Activated CD4-positive, CD25-positive, alpha-beta regulatory T cell treated with anti-CD3 and anti-CD28 coated beads, Interleukin-2, amount 50 U/mL, for 24 hours (primary cell): ENCODE measurements around the gene FXYD6.
"Not testable (repeated sequence)": the region's sequence is repeated elsewhere in the genome, so short reads cannot be mapped to it uniquely, and the experiment has no call there.

ENCODE experiments used
- ATAC-seq, 2 donors: fragments of 150-1000 bp; cut with Tn5 transposase; one replicate each; pipeline ENCODE4 v1.10.0; 2021; ENCODE audit warnings: mild to moderate bottlenecking in 1 of 2, moderate library complexity in 1 of 2

FXYD6 gene

GRCh38 chr11:117868815-117869561 lies 7.5 kb downstream of the FXYD6 start:
- no peak for ATAC-seq

- no peak for ATAC-seq
Observed at GRCh38 chr11:117868088-117868487, 8.4 kb downstream of the FXYD6 start.

GRCh38 chr11:117866526-117866925 lies 9.9 kb downstream of the FXYD6 start:
- ATAC-seq = no peak

GRCh38 chr11:117865546-117865945 lies 10.9 kb downstream of the FXYD6 start:
- ATAC-seq = not testable (repeated sequence)

GRCh38 chr11:117863383-117863782 lies 13.1 kb downstream of the FXYD6 start:
- ATAC-seq = no peak

GRCh38 chr11:117862753-117863152 lies 13.7 kb downstream of the FXYD6 start:
- ATAC-seq = no peak

- no peak for ATAC-seq
Observed at GRCh38 chr11:117862019-117862725, 14.3 kb downstream of the FXYD6 start.

GRCh38 chr11:117861151-117862018 lies 15.1 kb downstream of the FXYD6 start:
- no peak for ATAC-seq

- ATAC-seq = no peak
Observed at GRCh38 chr11:117860139-117860538, 16.3 kb downstream of the FXYD6 start.

GRCh38 chr11:117859488-117860112 lies 16.9 kb downstream of the FXYD6 start:
- no peak for ATAC-seq

GRCh38 chr11:117859061-117859460 lies 17.4 kb downstream of the FXYD6 start:
- ATAC-seq = no peak

- no peak for ATAC-seq
Observed at GRCh38 chr11:117857734-117858414, 18.6 kb downstream of the FXYD6 start.

- no peak for ATAC-seq
Observed at GRCh38 chr11:117855912-117856651, 20.4 kb downstream of the FXYD6 start.

- ATAC-seq = no peak
Observed at GRCh38 chr11:117855186-117855845, 21.1 kb downstream of the FXYD6 start.

- ATAC-seq = no peak
Observed at GRCh38 chr11:117852309-117852708, 24.1 kb downstream of the FXYD6 start.

- ATAC-seq = no peak
Observed at GRCh38 chr11:117851852-117852251, 24.6 kb downstream of the FXYD6 start.

- ATAC-seq = no peak
Observed at GRCh38 chr11:117851106-117851505, 25.4 kb downstream of the FXYD6 start.

- no peak for ATAC-seq
Observed at GRCh38 chr11:117849781-117850414, 26.6 kb downstream of the FXYD6 start.

GRCh38 chr11:117843666-117844484 lies 32.6 kb downstream of the FXYD6 start:
- ATAC-seq = peak; percentile 78 to 79
